LNCaP clone FGC (cell line): ENCODE data around the gene ACO2.

ENCODE experiments used
- DNase-seq: peaks from one replicate; pipeline ENCODE4 v3.0.0-alpha.2; 2011; ENCODE audit warnings: low read depth
- H3K4me3 ChIP-seq: 2 replicates; pipeline ENCODE4 v1.5.1; 2011; ENCODE audit warnings: mild to moderate bottlenecking, low read depth, low read length, control low read depth
- TF ChIP-seq, protein P1 (sequence below): IDR thresholded peaks from 2 replicates; pipeline ENCODE4 v1.5.1; 2012; ENCODE audit warnings: mild to moderate bottlenecking; ENCODE audit not compliant: control insufficient read depth, insufficient read depth; ENCODE audit errors: extremely low read depth

ACO2 gene

DNA sequence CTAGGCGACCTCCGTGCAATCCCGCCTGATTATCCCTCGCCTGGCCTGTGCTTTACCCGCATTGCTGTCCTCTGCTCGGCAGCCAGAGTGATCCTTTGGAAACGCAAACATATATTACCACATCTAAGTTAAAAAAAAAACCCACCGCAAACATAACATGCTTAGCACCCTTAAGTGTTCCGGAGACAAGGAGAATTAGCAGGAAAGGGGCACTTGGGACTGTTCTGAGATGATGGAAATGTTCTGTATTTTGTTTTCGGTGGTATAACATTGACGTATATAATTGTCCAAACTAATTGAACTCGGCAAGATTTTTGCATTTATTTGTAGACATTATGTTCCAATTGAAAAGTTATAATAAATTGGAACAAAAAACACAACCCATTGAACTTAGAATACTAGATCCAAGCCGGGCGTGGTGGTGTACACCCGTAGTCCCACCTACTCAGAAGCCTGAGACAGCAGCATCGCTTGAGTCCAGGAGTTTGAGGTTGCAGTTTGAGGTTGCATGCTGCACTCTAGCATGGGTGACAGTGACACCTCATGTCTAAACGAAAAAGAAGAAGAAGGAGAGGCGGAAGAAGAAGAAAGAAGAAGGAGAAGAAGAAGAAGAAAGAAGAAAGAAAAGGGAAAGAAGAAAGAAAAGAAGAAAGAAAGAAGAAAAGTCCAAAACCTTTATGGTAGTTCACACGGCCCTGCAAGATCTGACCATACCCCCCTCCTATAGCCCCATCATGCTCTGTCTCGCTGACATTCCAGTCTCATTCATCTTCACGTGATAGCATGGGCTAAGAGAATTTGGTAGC lies 76.0 kb downstream of the ACO2 start:
- TF ChIP-seq, protein P1, sequence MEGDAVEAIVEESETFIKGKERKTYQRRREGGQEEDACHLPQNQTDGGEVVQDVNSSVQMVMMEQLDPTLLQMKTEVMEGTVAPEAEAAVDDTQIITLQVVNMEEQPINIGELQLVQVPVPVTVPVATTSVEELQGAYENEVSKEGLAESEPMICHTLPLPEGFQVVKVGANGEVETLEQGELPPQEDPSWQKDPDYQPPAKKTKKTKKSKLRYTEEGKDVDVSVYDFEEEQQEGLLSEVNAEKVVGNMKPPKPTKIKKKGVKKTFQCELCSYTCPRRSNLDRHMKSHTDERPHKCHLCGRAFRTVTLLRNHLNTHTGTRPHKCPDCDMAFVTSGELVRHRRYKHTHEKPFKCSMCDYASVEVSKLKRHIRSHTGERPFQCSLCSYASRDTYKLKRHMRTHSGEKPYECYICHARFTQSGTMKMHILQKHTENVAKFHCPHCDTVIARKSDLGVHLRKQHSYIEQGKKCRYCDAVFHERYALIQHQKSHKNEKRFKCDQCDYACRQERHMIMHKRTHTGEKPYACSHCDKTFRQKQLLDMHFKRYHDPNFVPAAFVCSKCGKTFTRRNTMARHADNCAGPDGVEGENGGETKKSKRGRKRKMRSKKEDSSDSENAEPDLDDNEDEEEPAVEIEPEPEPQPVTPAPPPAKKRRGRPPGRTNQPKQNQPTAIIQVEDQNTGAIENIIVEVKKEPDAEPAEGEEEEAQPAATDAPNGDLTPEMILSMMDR, result no peak
- H3K4me3 ChIP-seq, result peak overlapping the region; percentile 78
- no peak for DNase-seq

DNA sequence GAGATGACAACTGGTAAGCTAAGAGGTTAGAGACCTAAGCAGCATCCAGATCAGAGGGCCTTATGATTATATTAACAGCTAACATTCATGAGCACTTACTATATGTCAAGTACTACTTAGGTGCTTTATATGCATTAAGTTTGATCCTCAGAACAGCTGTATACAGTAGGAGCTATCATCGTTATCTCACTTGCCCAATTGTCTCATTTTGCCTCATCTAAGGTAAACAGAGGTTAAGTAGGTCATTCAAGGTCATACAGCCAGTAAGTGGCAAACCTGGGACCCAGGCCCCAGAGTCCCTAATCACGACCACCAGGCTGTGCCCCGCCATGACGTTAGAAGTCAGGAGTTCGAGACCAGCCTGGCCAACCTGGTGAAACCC lies 79.9 kb downstream of the ACO2 start:
- TF ChIP-seq, protein P1, result no peak

DNA sequence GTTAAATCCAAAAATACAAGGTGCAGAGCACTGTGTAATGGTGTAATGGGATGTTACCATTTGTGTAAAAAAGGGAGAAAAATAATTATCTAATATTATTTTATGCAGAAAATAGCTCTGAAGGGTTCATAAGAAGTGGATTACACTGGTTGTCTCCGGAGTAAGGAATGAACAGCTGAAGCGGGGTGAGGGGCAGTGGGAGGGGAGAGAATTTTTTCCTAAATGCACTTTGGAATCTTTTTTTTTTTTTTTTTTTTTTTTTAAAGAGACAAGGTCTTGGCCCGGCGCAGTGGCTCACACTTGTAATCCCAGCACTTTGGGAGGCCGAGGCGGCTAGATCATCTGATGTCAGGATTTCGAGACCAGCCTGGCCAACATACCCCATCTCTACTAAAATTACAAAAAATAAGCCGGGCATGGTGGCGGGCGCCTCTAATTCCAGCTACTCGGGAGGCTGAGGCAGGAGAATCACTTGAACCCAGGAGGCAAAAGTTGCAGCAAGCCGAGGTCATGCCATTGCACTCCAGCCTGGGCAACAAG lies 82.1 kb downstream of the ACO2 start:
- DNase-seq, result no peak
- TF ChIP-seq, protein P1, result no peak
- H3K4me3 ChIP-seq, result no peak overlapping the region

More for the DNA sequence above, 79.9 kb downstream of the ACO2 start:
- no peak for DNase-seq
- H3K4me3 ChIP-seq, result no peak overlapping the region

DNA sequence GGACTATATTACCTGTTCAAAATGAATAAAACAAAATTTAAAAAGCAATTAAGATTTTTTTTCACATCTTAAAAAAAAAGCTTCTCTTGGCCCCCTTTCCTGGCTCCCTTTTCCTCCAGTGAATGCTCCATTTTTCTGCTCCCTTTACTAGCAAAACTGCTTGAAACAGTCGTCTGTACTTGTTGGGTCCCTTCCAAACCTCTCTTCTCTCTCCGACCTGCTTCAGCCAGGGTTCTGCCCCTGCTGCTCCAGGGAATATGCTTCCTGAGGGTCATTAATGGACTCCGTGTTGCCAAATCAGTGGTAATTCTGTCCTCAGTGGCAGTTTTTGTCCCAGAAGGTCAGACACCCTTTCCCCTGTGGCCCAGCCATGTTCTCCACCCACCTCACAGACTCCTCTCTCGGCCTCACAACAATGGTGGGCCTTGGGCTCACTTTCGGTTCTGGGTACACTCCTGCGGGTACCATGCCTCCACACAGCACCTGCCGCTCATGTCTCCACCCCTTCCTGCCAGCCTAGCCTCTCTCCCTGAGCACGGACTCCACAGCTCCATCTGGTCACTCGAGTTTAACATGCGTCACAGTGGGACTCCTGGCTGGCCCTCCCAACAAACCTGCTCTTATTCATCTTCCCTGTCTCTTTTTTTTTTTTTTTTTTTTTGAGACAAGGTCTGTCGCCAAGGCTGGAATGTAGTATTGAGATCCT lies 83.1 kb downstream of the ACO2 start:
- no peak overlapping the region for H3K4me3 ChIP-seq
- no peak for DNase-seq
- TF ChIP-seq, protein P1, result no peak

DNA sequence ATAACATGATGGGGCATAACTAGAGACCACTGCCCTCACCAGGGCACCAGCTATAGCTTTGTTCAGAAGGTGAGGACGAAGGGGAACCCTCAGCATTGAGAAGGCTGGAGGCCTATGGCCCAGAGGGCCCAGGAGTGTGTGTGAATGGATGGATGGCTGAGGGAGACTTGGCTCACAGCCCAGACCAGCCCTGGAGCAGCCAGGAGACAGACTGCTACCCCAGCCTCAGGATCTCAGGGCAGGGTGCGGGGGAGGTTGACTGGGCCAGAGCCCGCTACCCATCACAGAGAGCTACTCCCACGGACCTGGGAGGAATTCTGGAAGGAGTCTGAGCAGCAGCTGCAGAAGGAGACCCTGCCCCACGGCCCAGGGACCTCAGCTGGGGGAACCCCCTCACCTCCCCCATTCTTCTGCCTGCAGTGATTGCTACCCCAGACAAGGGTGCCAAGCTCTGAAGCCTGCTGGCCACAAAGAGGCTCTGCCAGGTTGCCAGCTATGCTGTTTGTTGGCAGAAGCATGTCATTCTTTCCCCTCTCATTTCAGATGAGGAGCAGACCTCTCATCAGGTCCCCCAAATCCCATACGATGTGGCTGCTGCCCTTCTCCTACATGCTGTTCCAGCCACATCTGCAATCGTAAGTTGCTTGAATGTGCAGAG lies 86.5 kb downstream of the ACO2 start:
- H3K4me3 ChIP-seq, result no peak overlapping the region
- TF ChIP-seq, protein P1, result no peak
- DNase-seq, result no peak

DNA sequence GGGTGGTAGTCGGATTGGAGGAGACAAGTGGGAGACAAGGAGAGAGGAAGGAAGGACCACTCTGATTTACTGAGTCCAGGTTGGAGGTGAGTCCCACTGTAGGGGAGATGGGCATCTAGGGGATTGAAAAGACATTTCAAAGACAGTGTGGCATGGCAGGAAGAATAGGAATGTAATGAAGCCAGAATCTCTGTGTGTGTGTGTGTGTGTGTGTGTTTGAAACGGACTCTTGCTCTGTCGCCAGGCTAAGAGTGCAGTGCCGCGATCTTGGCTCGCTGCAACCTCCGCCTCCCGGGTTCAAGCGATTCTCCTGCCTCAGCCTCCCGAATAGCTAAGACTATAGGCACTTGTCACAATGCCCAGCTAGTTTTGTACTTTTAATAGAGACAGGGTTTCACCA lies 87.6 kb downstream of the ACO2 start:
- TF ChIP-seq, protein P1, result no peak
- no peak for DNase-seq
- H3K4me3 ChIP-seq, result no peak overlapping the region
